Stimulated activated CD4-positive, alpha-beta T cell treated with anti-CD3 and anti-CD28 coated beads, Interleukin-1b, Interleukin-23, amount 100 ng/mL, for 4 hours (primary cell): ENCODE data around the gene HMX3.
A peak's percentile ranks its signal among the peaks of the same experiment; 100 is the strongest.

Experiments used
- DNase-seq, 2 donors: peaks; one replicate each; pipeline ENCODE4 v3.0.0-alpha.2; 2020; ENCODE audit warnings: low read depth in 2 of 2

Gene HMX3

DNA sequence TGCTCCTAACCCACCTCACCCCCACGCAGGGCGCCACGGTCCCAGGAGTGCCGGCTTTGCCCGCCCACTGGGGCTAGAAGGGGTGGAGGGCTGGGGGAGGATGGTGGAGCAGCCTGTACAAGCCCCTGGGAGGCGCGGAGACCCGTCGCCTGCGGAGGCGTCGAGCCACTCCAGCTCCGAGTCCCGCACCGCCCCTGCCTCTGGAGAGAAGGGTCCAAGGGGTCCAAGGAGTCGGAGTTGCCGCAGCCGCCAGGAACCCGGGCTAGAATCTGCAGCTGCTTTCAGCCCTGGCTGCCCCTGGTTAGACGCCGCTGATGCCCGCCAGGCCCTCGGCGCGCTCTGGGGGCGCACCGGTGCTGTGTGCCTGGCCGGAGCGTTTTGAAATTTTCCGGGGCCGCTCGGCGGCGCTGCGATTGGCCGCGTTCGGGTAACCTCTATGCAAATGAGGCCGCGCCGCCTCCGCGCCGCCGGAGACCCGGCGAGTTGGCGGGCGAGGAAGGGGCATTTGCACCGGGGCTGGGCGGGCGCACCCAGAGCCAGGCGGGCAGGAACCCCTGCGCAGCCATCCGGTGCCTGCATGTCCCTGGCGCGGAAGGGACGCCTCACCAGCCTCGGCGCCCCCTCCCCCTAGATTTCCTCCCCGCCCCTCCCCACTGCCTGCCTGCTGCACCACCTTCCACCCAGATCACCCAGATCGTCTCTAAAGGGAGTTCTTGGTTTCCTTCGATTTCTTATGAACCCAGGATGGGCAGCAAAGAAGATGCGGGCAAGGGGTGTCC is 12.1 kb downstream of the HMX3 start, which contains the start of gene HMX2:
Gene HMX2 (plus strand): TSS at position 502 of the 779 bp plus-strand sequence. CDS start 243 bp downstream, at position 745.
- DNase-seq = no peak

DNA sequence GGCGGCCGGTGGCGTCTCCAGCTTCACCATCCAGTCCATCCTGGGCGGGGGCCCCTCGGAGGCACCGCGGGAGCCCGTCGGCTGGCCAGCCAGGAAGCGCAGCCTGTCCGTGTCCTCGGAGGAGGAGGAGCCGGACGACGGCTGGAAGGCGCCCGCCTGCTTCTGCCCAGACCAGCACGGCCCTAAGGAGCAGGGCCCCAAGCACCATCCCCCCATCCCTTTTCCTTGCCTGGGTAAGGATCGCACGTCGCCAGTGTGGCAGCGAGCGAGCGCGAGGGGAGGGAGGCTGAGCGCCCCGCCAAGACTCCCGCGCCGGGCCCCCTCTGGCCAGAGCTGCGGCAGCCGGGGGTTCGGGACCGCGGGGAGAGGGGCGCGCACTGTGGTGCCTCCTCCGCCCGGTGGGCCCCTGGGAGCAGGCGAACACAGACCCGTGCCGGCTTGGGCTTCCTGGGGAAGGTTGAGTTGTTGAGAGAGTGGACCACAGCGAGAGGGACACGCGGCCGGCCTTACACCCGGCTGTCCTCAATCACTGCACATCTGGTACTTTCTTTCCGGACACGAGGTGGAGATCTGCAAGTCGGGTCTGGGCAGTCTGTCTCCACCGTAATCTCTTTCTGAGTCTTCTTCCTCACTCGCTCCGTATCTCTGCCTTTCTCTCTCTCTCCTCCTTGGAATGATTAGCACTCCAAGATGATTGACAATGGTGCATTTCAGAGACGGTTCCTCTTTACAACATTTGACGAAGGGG is 12.8 kb downstream of the HMX3 start:
- DNase-seq = no peak

DNA sequence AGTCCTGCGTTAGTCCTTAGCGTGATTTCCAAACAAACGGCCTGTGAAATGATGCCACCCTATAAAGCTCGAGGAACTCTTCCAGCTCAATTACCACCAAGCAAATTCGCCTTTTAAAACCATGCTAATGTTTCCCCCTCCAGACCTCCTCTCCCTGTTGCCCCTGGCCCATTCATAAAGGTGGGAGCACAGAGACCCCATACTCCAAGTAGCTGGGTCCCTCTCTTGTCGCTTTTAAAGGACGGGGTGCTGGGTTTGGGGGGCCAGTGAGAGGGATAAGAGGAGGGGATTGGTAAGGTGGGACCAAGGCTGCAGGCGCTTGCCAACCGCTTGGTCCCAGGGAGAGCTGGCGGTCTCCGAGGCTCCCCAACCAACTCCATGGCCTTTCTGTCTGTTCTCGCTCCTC is 13.4 kb downstream of the HMX3 start:
- DNase-seq = no peak

DNA sequence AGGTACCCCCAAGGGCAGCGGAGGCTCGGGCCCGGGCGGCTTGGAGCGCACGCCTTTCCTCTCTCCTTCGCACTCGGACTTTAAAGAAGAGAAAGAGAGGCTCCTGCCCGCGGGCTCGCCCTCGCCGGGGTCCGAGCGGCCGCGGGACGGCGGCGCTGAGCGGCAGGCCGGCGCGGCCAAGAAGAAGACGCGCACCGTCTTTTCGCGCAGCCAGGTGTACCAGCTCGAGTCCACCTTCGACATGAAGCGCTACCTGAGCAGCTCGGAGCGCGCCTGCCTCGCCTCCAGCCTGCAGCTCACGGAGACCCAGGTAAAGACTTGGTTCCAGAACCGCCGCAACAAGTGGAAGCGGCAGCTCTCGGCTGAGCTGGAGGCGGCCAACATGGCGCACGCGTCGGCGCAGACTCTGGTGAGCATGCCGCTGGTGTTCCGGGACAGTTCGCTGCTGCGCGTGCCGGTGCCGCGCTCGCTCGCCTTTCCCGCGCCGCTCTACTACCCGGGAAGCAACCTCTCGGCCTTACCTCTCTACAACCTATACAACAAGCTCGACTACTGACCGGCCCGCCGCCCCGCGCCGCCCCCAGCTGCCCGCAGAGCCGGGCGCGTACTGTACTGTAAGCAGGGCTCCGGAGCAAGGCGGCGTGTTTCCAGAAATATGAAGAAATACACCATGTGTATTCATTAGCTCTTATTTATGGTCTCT is 13.9 kb downstream of the HMX3 start:
- DNase-seq = no peak

DNA sequence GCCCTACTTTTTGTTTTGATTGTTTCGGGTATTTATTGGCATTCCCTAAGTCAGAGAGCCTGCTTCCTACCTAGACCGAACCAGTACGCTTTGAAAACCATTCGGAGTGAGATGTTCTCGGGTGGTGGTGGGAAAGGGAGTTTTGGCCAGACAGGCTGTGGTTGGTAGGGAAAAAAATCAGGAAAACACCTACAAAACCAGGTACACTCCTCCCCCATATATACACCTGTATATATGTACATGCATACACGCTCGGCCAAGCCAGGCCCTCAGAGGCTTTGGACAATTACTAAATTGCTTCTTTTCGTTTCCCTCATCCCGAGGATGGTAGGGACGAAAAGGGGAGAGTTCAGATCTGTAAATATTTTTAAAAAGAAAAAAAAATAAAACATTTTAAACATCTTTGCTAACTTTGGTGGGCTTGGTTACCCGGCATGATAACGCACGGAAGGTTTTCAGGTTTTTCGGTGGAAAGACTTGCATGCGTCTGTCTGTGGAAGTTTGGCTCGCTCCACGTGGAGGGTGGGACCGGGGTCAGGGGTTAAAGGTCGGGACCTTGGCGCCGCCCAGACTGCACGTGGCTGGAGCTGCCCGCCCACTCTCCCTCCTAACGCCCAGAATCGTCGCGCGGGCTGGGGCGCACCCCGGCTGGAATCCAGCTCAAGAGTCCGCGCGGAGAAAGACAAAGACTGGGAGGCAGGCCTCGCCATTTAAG is 14.7 kb downstream of the HMX3 start:
- DNase-seq = no peak

DNA sequence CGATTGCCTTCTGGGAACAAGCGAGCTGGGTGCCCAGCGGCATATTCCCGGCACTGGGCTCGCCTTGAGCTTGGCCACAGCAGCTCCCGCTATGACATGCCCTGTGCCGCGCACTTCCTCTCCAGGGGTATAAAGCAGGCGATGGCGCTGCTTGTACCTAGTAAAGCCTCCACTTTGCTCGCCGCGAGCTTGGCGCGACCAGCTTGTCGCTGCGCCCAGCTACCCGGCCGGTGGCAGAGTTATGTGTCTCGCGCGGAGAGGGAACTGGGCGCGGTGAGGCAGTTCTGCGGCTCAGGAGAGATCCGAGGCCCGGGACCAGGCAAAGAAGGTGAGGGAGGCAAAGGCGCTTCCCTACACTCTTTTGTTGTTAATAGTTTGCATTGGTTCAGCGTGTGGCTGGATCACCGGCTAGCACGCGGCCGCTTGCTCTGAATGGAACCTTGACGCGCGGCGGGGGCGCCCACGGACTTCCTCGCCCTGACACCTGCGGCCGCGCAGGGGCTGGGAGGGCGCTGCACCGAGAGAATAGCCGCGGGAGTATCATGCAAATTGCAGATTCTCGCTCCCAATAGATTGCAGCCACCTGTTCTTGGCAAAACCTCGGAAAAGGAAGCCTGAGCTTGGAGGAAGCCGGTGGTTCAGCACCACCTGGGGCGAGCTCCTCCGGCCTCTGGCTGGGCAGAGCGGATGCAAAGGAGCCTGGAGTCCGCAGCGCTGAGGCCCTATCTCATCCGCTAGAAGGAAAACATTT is 15.4 kb downstream of the HMX3 start:
- no peak for DNase-seq

DNA sequence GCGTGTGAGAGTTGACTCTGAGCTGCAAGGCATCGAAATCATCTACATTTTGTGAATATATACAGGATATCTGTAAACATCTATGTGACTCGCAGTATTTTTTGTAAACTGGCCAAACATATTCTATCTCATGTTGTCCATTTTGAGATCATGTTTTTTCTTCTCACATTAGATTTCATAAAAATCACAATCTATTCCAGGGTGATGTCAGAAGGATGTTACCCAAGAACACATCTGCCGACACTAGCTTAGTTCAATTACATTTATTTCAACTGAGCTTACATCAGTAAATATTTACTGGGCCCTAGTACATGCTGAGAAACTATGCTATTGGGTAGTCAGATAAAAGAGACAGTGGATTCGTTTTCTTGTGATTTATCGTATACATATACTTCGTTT is 16.0 kb downstream of the HMX3 start:
- DNase-seq = no peak

DNA sequence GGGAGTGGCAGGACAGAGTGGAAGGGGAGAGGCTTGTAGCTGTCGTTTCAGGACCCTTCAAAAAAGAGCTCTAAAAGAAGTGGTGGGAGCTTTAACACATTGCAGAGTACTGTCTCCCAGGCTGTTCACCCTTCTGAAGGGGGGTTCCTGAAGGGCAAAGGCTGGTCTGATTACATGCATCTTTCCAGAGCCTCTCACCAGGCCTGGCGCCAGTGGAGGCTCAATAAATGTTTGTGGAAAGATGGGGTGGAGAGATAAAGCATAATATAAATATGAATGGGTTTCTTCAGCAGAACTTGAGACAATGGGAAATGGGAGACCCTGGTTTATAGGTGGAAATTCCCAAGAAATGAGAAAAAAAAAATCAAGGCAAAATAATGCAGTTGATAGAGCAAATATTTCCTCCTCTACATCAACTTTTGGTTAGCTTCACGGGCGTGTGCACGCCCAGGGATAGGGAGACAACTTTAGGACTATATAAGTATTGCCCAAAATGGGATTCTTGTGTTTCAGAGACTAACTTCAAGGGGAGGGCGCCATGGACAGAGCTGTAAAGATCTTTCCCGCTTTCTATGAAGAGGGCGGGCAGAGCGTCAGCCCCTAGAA is 17.8 kb downstream of the HMX3 start:
- no peak for DNase-seq

DNA sequence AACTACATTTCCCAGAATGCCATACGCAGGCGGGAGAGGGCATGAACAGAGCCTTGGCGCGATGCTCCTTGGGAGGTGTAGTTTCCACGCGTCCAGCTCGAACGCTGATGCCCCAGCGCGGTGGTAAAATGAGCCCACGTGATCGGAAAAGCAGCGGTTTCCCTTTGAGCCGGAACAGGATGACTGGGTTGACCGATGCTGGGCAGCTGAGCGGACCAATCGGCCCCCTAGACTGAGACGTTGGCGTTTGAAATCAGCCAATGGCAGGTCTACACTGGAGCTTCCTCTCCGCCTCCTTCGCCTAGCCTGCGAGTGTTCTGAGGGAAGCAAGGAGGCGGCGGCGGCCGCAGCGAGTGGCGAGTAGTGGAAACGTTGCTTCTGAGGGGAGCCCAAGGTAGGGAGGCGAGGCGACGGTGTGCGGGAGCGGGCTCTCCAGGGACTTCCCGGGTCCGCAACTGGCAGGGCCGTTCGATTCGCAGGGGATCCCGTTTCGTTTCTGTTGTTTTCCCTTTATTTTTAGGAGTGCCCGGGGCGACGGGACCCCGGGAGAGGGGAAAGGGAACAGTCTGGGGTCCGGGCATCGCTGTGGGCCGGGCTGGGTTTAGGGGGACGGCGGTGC is 18.4 kb downstream of the HMX3 start, which contains the start of gene BUB3:
Gene BUB3 (plus strand): TSS at position 311 of the 619 bp plus-strand sequence. CDS start 516 bp downstream, outside the sequence.
- peak; percentile 79 to 91 for DNase-seq

DNA sequence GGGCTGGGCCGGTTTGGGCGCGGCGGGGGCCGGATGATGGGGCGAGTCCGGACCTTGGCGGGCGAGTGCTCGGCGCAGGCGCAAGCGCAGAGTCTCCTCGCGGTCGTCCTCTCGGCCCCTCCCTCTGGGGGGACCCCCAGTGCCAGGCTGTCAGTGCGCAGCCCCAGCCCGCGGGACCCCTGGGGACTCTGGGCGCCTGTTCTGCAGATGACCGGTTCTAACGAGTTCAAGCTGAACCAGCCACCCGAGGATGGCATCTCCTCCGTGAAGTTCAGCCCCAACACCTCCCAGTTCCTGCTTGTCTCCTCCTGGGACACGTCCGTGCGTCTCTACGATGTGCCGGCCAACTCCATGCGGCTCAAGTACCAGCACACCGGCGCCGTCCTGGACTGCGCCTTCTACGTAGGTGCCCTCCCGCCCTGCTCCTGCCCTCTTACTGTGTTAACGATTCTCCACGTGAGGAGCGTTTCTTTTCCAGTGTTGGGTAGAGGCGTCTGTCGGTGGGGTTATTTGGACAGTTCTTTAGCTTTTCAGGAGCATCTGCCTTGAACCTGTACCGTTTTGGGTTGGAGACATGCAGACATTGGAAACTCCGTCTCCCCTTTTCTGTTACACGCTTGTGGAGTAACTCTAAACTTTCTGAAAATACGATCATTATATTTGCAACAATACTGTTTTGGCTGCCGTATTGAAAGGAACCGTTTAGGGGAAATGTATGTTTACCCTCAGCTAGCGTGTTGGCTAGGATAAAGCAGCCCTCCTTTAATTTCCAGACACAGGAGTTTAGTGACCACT is 19.1 kb downstream of the HMX3 start:
- DNase-seq = no peak

DNA sequence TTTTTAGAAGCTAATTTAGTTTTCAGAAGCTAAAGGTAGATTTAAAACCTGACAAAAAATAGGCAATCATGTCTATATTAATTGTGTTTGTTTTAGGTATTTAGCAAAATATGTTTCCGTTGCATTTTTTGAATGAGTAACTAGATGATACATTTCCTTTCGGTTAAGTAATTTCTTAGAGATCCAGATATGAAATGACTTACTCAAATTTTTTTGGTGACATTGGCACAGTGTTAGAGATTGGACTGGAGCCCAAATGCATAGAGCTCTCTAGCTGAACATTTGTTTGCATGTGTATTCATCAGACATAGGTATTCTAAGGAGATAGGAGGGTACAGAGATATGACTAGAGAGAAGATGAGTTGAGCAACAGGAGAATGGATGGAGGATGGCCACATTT is 20.3 kb downstream of the HMX3 start:
- DNase-seq = no peak

DNA sequence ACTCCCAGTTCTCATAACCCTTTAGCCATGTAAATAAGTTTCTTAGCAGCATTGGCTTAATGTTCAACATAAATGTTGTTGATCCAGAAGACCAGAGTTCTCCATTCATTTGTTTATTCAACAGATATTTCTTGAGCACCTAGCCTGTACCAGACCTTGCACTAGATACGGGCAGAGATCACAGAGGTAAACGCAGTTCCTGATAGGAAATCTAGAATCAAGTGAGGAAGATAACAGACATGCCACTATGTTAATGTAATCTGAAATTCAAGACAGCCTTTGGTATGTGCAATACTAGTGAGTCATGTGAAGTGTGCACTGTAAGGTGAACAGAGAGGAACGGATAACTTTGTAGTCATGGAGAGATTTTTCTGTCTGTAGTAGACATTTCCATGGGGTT is 21.4 kb downstream of the HMX3 start:
- no peak for DNase-seq

DNA sequence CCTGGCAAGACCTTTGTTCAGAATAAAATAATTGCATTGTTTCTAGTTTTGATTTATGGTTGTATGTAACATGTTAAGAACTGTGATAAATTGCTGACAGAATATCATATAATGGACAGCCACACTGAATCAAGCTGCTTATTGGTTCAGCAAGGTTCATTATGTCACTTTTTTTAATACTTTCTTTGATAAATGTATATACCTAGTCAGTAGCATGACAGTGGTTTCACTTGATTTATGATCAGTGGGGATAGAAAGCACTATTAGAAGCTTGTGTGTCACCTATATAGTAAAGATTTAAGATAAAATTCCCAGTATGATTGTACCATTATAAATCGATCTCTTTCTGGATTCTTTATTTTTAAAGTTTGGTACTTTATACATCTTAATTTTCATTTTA is 22.9 kb downstream of the HMX3 start:
- no peak for DNase-seq

DNA sequence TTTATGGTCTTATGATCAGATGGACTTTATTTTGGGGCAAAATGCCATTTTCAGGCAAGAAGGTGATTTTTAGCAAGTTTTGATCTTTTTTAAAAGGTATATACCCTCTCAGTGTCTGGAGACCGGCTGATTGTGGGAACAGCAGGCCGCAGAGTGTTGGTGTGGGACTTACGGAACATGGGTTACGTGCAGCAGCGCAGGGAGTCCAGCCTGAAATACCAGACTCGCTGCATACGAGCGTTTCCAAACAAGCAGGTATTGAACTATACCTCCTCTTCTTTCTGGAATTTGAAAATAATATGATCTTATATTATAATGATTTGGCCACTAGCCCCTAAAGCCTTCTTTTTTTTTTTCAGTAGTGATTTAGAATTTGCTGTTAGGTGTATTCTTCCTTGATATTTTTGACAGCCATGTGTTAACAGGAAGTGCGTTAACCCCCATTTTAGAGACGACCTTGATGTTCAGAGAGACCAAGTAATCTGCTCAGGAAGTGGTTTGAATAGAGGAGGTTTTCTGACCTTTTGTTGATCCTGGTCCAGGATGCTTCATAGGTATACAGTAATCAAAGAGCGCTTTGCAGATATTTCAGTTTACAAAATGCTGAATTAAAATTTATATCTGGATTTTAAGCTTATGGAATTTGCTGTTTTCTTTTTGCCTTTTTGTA is 24.7 kb downstream of the HMX3 start:
- no peak for DNase-seq

DNA sequence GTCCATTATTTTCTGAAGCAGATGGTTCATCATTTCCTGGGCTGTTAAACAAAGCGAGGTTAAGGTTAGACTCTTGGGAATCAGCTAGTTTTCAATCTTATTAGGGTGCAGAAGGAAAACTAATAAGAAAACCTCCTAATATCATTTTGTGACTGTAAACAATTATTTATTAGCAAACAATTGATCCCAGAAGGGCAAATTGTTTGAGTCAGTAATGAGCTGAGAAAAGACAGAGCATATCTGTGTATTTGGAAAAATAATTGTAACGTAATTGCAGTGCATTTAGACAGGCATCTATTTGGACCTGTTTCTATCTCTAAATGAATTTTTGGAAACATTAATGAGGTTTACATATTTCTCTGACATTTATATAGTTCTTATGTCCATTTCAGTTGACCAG is 28.5 kb downstream of the HMX3 start:
- DNase-seq = no peak

DNA sequence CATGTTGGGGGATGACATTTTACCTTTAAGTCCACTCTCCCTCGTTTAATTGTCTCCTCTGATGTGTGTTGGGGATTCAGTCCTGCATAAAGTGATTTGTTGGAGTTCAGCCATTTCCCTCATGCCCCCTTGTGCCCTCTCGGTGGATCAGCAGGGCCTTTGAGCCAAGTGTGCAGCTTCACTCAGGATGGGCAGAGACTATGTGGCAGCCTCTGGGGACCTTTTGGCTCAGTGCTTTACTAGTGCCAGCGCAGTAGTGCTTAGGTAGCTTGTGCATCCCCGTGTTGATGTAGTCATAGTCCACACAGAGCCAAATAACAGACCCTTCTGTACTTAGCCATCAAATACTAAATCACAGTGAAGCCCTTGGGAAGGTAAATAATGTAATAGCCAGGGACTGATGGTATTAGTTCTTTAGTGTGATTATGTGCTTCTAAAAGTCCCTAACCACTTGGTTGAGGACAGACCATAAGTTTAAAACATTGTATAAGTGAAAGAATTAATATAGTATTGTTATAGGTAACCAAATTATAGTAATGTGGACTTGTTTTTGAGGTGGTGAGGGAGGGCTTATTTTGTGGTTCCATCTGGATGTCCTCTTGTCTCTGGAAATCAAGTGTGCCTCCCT is 29.8 kb downstream of the HMX3 start:
- DNase-seq = no peak

DNA sequence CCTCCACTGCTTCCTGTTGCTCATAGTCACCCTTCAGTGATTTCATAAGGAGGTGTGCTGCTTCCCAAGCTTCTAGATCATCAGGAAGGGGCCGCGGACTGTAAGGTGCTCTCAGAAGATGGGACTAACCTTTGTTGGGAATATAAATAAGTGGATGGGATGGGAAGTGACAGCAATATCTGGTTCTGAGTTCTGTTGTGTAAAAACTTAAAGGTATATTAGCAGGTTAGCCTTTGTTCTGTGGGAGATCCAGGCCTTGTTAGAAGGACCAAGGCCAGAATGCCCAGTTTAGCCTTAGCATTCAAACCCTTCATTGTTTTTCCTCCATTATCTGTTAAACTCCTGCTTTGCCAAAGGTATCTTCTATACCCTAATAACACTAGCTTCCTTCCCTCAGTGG is 30.8 kb downstream of the HMX3 start:
- DNase-seq = no peak

DNA sequence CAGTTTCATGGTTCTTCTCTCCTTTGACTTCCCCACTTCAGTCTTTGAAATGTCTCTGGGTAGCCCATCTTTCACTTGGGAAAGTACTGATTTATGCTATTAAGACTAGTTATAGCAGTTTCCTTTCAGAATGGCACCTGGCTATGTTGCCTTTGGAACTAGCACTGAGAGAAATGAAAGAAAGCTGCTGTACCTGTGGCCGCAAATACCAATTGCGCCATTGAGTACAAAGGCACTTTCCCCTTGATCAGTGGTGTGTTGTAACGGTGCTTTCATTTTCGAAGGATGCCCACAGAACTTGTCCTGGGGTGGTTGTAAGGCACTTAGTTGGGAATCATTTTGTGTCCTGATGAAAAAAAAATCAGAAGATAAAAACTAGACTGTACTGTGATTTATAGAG is 35.2 kb downstream of the HMX3 start:
- no peak for DNase-seq
